Transverse colon (tissue), 4 donors: Measurements from ENCODE around the gene HDAC4. TPM values are rescaled to one million over a fixed set of nuclear protein-coding genes. Genes with fewer than 3 reads are reported as not detected.

Experiments used
- DNase-seq: peaks from one replicate; pipeline ENCODE4 v3.0.0-alpha.2; 2019
- H3K27ac ChIP-seq, 4 donors: fragments of 200-600 bp; sonication (generic); 2 replicates each; pipeline ENCODE4 v1.5.1; 2016 to 2018; ENCODE audit warnings: inconsistent platforms in 4 of 4
- H3K27me3 ChIP-seq: fragments of 200-600 bp; sonication (generic); 2 replicates; pipeline ENCODE4 v1.5.1; 2017; ENCODE audit warnings: inconsistent platforms
- H3K36me3 ChIP-seq, 4 donors: fragments of 200-600 bp; sonication (generic); 2 replicates each; pipeline ENCODE4 v1.5.1; 2017 to 2019; ENCODE audit warnings: inconsistent platforms in 4 of 4
- H3K4me1 ChIP-seq, 4 donors: fragments of 200-600 bp; sonication (generic); 2 replicates each; pipeline ENCODE4 v1.5.1; 2017 to 2020; ENCODE audit warnings: inconsistent platforms in 4 of 4
- H3K4me3 ChIP-seq, 4 donors: fragments of 200-600 bp; sonication (generic); 1 replicate in 1 of 4; 2 replicates in 3 of 4; pipeline versions ENCODE4 v1.5.1 to v1.6.1; 2017 to 2019; ENCODE audit warnings: inconsistent platforms in 4 of 4
- H3K9me3 ChIP-seq, 2 donors: fragments of 200-600 bp; sonication (generic); 2 replicates each; pipeline ENCODE4 v1.5.1; 2017 to 2019; ENCODE audit warnings: inconsistent platforms in 2 of 2
- CTCF ChIP-seq, 5 experiments: fragments of 200-600 bp in 3 of 5; fragments of 450-650 bp in 2 of 5; sonication (generic) in 3 of 5; IDR thresholded peaks; 1 replicate in 2 of 5; 2 replicates in 3 of 5; pipeline ENCODE4 v1.5.1; 2016 to 2017; ENCODE audit warnings: antibody characterized with exemption in 5 of 5, inconsistent platforms in 3 of 5, mild to moderate bottlenecking in 2 of 5, moderate library complexity in 1 of 5
- EP300 ChIP-seq: sonication (generic); formaldehyde crosslinking; IDR thresholded peaks from one replicate; pipeline ENCODE4 v1.6.1; 2017; ENCODE audit warnings: antibody characterized with exemption, low read depth
- POLR2A ChIP-seq: fragments of 450-650 bp; IDR thresholded peaks from one replicate; pipeline ENCODE4 v1.6.1; 2016; ENCODE audit warnings: antibody characterized with exemption, mild to moderate bottlenecking, moderate library complexity
- POLR2AphosphoS5 ChIP-seq, 3 donors: sonication (generic); formaldehyde crosslinking; IDR thresholded peaks; one replicate each; pipeline ENCODE4 v1.6.1; 2016; ENCODE audit warnings: antibody characterized with exemption in 3 of 3
- WGBS, 2 donors: methylation state at CpG; one replicate each; pipeline ENCODE4 v1.1.5; 2018; ENCODE audit warnings: low coverage in 1 of 2; 5-methylcytosine and 5-hydroxymethylcytosine counted together
- in situ Hi-C, 4 donors: fragments of 200-750 bp; cut with MboI; loops; one replicate each; pipeline versions ENCODE4 v1.15.0 to v1.15.1; 2017; ENCODE audit warnings: low sequenced_read_pairs in 3 of 4, low pct_ligation_motif_present in 1 of 4, low pct_unique_long_range_greater_than_20kb in 1 of 4
- intact Hi-C: fragments of 100-400 bp; cut with DNase I; formaldehyde crosslinking; loops from one replicate; pipeline ENCODE4 v1.15.1; 2023; ENCODE audit warnings: low total_unique reads
- total RNA-seq, 4 donors: library from RNA; depleted of rRNA; stranded (reverse); fragments of >200 nt; gene quantifications; one replicate each; pipeline ENCODE4 v1.1.0, GENCODE V29; 2016

Gene HDAC4
- total RNA-seq, 4 donors from 2014 or later = 33.9 to 192 (median 112) TPM

GRCh38 chr2:239371726-239372686, 28.8 kb downstream of the HDAC4 start:
- no peak overlapping the region for H3K27ac ChIP-seq
- H3K4me1 ChIP-seq = peaks cover 0 to 14% (median 4%) of the 10 kb centered on the region in 4 donors
- H3K27me3 ChIP-seq = no peaks in the 10 kb centered on the region
- H3K4me3 ChIP-seq = no peak overlapping the region
- WGBS, 2 donors = 95 to 96% methylated on average over 5 to 34 of the region's 34 CpGs
- in situ Hi-C loops (no loop called here), intact Hi-C loops (no loop called here)
- no peak for TF ChIP-seq EP300
- no peak for TF ChIP-seq POLR2A
- no peak for TF ChIP-seq CTCF (IDR thresholded peaks at IDR 0.05)
- no peak for TF ChIP-seq POLR2AphosphoS5 (IDR thresholded peaks at IDR 0.05)
- H3K9me3 ChIP-seq = no peaks in the 10 kb centered on the region
- no peaks in the 10 kb centered on the region for H3K36me3 ChIP-seq
- DNase-seq = no peak

DNA sequence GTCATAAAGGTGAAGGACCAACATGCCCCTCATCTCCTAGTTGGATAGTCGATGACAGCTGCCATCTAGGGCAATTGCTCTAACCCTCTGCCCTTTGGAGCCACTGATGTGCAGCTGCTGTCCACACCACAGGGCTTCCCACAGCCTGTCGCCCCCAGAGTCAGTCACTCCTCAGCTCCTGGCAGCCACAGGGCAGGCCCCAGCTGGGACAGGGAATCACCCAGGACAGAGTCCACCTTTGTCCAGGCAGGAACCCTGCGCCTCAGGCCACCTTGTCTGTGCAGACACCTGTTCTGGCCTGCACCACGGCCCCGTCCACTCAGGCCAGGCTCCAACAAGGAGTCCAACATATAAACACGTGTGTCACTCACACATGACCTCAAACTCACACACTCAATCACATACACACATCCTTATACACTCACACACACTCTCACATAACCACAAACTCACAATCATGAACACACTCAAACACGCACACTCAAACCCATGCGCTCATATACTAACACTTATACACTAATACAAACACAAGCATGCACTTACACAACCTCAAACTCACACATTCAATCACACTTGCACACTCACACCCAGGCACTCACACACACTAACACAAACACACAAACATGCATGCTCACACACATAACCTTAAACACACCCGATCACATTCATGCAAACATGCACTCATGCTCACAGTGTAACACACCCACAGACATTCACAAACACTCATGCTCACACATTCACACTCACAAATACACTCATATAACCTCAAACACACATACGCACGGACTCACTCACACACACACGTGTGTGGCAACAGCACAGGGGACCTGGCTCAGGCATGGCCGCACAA, 29.7 kb downstream of the HDAC4 start:
- Histone ChIP-seq H3K4me1 (peaks cover 0 to 14% (median 5%) of the 10 kb centered on the region in 4 donors), H3K9me3 (no peaks in the 10 kb centered on the region), H3K27ac (peak overlapping the region in 2 of 4 donors; percentile 52 to 54), H3K36me3 (no peaks in the 10 kb centered on the region), H3K27me3 (no peaks in the 10 kb centered on the region), H3K4me3 (no peak overlapping the region)
- intact Hi-C loops (no loop called here), in situ Hi-C loops (no loop called here)
- TF ChIP-seq EP300 (no peak), POLR2AphosphoS5 (IDR thresholded peaks at IDR 0.05) (no peak), POLR2A (no peak), CTCF (IDR thresholded peaks at IDR 0.05) (no peak)
- no peak for DNase-seq
- 94 to 95% methylated on average over 4 to 12 of the region's 13 CpGs for WGBS, 2 donors

DNA sequence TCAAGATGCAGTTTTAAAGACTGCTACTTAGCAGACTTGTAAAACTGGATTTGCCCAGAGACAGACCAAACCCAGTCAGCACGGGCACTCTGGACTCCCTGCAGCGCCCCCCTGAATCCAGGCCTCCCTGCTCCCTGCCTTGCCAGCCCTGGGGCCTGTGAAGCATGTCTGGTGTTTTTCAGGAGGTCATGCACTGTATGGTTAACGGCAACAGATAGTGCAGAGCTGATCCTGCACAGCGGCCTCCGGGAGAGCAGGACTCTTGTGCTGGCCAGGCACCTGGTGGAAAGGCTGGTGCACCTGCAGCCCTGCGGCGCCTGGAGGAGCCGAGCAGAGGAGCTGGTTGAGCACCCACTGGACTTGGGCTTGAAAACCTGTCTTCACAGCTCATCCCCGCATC, 30.4 kb downstream of the HDAC4 start:
- Histone ChIP-seq H3K4me1 (peaks cover 0 to 14% (median 7%) of the 10 kb centered on the region in 4 donors), H3K27me3 (no peaks in the 10 kb centered on the region), H3K4me3 (no peak overlapping the region), H3K27ac (peak overlapping the region; percentile 32 to 54 (median 48)), H3K9me3 (no peaks in the 10 kb centered on the region), H3K36me3 (no peaks in the 10 kb centered on the region)
- intact Hi-C loops (no loop called here), in situ Hi-C loops (no loop called here)
- TF ChIP-seq CTCF (IDR thresholded peaks at IDR 0.05) = no peak
- TF ChIP-seq EP300 = no peak
- TF ChIP-seq POLR2A = no peak
- TF ChIP-seq POLR2AphosphoS5 (IDR thresholded peaks at IDR 0.05) = no peak
- 99 to 100% methylated on average over 1 to 9 of the region's 9 CpGs for WGBS, 2 donors
- no peak for DNase-seq

GRCh38 chr2:239369631-239370161, 31.1 kb downstream of the HDAC4 start:
- Histone ChIP-seq H3K4me3 (no peak overlapping the region), H3K27ac (peak overlapping the region; percentile 32 to 54 (median 48)), H3K36me3 (no peaks in the 10 kb centered on the region), H3K27me3 (no peaks in the 10 kb centered on the region), H3K9me3 (no peaks in the 10 kb centered on the region), H3K4me1 (peaks cover 0 to 14% (median 8%) of the 10 kb centered on the region in 4 donors)
- peak; percentile 46 for DNase-seq
- no peak for TF ChIP-seq POLR2A
- no peak for TF ChIP-seq CTCF (IDR thresholded peaks at IDR 0.05)
- no peak for TF ChIP-seq EP300
- peak in 1 of 3 donors; percentile 15 for TF ChIP-seq POLR2AphosphoS5 (IDR thresholded peaks at IDR 0.05)
- intact Hi-C loops (no loop called here), in situ Hi-C loops (no loop called here)
- 65 to 80% methylated on average over 1 to 20 of the region's 20 CpGs for WGBS, 2 donors
